Retina (tissue), 1 donor: Measurements from ENCODE around the gene IL20.
A peak's percentile ranks its signal among the peaks of the same experiment; 100 is the strongest.

Source experiments
- DNase-seq: peaks from one replicate; pipeline ENCODE4 v3.0.0-alpha.2; 2016

IL20 gene, protein sequence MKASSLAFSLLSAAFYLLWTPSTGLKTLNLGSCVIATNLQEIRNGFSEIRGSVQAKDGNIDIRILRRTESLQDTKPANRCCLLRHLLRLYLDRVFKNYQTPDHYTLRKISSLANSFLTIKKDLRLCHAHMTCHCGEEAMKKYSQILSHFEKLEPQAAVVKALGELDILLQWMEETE

DNA sequence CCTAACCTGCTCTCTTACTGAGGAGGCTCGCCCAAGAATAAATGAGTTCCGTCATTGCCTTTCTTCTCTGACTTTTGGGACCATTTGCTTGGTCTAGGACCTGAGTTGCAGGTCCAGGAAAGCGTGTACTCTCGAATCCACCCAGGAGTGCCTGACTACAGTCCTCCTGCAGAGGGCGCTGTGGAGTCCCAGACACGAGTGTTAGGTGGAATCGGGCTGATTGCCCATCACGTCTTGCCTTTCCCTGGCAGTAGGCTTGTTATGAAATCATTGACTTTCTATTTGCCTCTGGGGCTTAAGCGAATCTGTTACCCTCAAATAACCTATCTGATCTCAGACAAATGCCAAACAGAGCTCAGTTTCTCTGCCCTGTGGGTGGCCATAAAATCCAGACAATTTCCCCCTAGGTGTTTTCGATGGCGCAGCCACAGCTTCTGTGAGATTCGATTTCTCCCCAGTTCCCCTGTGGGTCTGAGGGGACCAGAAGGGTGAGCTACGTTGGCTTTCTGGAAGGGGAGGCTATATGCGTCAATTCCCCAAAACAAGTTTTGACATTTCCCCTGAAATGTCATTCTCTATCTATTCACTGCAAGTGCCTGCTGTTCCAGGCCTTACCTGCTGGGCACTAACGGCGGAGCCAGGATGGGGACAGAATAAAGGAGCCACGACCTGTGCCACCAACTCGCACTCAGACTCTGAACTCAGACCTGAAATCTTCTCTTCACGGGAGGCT, at the start of gene IL20:
IL20 (plus strand) TSS at position 685 of the 733 bp plus-strand sequence. CDS start 230 bp downstream, outside the sequence.
- DNase-seq = peak; percentile 18

- DNase-seq = no peak
These were observed 48.8 kb upstream of the IL20 start for GRCh38 chr1:206816390-206817287.

GRCh38 chr1:206821493-206821892, 43.9 kb upstream of the IL20 start:
- DNase-seq = no peak

DNA sequence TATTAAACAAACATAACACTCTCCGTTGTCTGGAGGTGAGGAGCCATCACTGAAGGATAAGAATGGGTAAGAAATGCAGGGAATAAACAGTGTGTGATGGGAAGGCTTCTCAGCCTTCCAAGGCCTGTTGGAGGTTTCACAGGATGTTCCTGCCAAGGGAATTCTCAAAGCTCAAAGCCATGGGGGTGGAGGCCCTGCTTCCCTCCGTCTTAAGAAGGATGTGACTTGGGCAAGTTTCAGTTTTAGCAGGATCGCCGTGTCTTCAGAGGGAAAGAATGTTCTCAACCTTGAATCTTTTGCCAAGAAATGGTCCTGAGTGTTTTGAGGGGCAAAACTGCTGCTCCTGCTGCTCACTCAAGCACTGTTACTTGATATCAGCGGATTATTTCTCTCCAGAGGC, 41.7 kb upstream of the IL20 start:
- no peak for DNase-seq

DNA sequence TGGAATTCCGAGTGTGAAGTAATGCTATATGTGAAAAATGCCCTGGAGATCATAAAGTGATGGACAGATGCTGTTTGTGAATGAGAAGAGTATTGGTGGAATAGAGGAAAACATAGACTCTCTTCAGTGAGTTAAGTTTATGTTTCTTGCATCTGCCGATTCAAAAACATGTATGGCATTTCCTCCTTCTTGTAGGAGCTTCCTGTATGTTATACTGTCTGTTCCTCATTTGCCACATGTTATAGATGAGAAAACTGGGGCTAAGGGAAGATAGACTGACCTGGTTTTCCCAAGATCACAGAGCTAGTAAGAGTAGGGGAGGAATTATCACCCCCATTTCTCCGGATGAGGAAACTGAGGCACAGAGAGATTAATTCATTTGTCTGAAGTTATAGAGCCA, 41.1 kb upstream of the IL20 start:
- DNase-seq = no peak

- DNase-seq = no peak
These were observed 39.0 kb upstream of the IL20 start for GRCh38 chr1:206826394-206826793.

DNA sequence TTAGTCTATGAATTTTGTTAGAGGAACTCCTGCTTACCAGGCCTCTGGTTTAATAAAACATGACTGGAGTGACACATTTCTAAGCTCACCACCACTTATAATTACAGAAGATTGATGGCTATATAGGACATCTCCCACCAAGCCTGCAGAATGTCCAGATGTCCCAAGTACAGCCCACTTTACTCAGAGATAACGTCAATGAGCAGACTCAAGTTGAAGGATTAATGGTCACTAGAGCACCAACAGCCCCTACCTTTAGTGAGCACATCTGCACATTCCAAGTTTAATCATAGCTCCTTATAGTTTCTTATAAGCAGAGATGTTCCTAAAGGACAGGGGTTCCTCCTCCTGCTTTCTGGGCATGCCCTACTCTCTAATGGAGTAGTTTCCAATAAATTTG, 37.4 kb upstream of the IL20 start:
- DNase-seq = no peak

- no peak for DNase-seq
These were observed 36.7 kb upstream of the IL20 start for GRCh38 chr1:206828765-206829164.

DNA sequence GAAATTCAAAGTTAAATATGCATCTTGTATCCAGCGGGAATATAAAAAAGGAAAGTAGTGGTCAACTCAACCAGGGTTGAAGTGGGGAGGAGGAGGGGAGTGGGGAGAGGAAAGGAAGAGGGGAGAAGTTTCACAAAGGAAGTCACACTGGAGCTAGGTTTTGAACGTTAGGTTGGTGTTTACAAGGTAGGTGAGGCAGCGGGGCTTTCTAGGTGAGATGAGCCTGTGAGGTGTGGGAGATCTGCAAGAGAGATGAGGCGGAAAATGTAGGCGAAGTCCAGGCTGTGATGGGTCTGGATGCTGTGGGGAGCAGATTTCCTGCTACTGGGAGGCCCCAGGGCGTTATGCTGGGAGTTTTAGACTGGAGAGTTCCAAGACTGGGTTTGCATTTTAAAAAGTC, 36.1 kb upstream of the IL20 start:
- DNase-seq = no peak

DNA sequence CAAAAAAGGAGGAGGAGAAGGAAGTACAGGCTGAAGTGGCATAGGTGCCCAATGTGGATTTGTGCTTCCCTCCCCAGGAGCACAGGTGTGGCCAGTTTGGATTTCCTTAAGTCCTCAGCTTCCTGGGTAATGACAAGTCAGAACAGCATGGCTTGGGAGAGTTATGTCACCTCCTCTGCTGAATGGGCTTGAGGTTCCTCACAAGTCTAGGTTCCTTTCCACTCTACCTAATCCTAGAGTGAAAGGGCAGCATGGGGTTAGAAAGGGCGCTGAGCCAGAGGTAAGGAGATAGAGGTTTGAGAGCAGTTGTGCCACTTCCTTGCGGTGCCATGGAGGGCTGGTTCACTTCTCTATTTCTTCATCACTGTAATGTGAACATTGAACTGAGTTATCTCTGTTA, 35.5 kb upstream of the IL20 start:
- no peak for DNase-seq

- DNase-seq = no peak
These were observed 33.8 kb upstream of the IL20 start for GRCh38 chr1:206831650-206832049.

GRCh38 chr1:206832352-206832880, 33.0 kb upstream of the IL20 start:
- no peak for DNase-seq

DNA sequence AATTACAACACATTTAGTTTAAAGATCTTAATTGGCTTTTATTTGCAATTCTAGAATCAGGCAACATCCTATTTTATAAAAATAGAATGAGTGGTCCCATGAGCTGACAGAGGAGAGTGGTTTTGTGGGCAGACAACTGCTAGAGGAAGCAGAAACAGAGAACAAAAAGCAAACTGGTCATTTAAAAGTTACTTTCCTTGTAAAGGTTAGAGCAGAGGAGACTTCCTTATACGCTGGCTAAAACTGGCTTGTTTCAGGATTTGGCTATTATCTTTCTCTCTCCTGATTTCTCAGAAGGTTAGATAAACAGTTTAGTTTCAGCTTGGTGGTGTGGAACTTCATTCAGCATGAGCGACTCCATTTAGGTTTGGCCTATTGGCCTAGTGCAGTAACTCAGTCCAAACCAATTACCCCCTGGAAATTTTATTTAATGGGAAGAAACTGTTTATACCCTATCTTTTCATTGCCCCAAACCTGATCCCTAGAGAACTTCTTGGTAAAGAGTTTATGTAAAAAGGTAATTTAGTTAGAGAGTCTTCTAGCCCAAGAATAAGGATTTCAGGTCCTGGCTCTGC, 32.2 kb upstream of the IL20 start:
- DNase-seq = no peak

GRCh38 chr1:206833801-206834200, 31.6 kb upstream of the IL20 start:
- no peak for DNase-seq

DNA sequence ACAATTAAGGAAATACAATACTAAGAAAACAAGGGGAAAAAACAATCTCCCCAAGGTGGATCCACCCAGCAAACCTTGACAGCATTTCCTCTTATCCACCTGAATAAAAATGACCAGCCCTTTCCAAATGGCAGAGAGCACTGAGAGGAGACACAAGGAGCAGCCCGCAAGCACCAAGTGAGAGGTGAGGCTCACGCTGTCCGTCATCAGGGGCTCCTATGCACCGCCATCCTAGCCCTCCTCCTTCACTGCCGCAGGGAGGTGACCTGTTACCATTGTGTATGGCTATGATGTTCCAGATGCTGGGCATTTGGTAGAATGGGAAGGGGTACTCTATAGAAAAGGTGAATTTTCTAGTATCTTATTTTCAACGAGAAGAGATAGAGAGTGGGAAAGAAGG, 31.2 kb upstream of the IL20 start:
- no peak for DNase-seq

DNA sequence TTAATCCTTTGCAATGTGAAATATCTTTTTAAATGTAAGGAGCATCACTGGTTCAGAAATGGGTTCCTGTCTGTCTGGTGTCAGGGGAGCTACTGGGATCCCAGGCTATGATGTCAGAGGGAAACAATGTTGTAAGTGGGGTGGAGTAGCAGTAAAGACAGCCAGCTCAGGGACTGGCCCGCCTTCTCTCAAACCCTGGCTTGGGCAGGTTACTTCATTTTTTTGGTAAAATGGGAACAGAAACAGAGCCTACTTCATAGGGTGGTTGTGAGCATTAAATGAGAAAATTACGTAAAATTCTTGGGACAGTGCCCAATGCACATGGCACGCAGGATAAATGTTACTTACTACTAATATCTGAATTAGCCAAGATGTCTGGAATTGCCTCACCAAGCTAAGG, 30.7 kb upstream of the IL20 start:
- DNase-seq = no peak

- no peak for DNase-seq
These were observed 30.2 kb upstream of the IL20 start for GRCh38 chr1:206835186-206835585.

DNA sequence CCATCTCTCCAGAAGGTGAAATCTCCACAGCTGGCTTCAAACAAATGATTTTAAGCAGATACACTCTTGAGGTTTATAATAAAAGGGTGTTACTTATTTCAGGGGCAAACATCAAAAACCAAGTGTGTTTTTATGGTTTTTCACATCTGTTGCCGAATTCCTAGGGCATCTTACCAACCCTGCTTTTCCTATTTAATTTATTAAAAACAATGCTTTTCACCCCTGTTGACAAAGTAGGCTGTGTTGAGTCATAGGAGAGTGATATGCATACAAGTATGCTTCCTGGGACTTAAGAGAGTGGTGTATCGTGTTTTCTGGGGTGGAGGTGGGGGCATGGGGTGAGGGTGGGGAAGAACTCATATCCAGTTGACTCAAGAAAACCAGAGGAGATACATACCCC, 29.3 kb upstream of the IL20 start:
- DNase-seq = no peak

- DNase-seq = no peak
These were observed 26.3 kb upstream of the IL20 start for GRCh38 chr1:206839006-206839560.

DNA sequence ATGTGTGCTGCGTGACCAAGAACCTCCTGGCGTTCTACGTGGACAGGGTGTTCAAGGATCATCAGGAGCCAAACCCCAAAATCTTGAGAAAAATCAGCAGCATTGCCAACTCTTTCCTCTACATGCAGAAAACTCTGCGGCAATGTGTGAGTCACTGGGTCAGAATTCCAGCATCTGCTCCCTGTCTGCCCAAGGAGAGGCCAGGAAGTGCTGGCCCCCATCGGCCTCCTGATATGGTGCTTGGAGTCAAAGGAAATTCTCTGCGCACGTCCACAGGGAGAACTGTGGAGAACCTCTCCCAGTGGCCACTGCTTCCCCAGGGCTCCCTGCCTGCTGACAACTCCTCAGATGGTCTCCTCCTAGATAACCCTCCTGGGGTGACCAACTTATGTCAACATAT, 25.6 kb upstream of the IL20 start:
- DNase-seq = no peak

DNA sequence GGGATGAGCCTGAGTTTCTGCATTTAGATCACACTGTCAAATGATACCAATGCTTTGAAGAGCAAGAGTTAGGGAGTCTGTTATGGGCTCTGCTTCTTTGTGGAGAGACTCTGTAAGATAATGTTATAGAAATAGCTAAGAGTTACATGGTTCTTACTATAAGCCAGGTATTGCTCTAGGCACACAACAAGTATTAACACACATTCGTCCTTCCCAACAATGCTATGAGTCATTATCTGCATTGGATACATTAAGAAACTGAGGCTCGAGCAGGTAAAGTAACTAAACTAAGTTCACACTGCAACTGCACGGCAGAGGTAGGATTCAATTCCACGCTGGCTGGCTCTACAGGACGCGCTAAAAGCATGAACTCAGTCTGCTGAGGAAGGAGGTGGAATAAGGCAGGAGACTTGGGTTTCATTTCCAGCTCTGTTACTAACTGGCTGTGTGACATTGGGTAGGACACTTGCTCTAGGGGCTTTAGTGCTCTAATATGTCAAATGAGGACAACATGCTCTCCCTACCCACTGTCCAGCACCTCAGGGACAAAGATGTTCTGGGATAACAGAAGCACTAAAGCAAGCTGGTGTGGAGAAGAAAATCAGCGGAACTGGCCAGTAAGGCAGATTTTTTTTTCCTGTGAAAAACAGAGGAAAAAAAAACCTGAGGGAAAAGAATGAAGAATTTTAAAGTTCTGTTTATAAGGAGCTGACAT, 23.7 kb upstream of the IL20 start:
- DNase-seq = no peak

GRCh38 chr1:206842854-206843253, 22.6 kb upstream of the IL20 start:
- no peak for DNase-seq
